NCI-H146 (cell line): Measurements from ENCODE around the gene FARS2.

Source experiments
- DNase-seq: peaks from one replicate; lab custom pipeline; 2025; lab: John Stamatoyannopoulos, UW

Gene FARS2

GRCh38 chr6:5731435-5731834 lies 470.1 kb downstream of the FARS2 start:
- DNase-seq, result no peak

- DNase-seq, result no peak
These were observed 471.2 kb downstream of the FARS2 start for GRCh38 chr6:5732496-5732895.

GRCh38 chr6:5736016-5736738 lies 474.9 kb downstream of the FARS2 start:
- DNase-seq, result no peak

DNA sequence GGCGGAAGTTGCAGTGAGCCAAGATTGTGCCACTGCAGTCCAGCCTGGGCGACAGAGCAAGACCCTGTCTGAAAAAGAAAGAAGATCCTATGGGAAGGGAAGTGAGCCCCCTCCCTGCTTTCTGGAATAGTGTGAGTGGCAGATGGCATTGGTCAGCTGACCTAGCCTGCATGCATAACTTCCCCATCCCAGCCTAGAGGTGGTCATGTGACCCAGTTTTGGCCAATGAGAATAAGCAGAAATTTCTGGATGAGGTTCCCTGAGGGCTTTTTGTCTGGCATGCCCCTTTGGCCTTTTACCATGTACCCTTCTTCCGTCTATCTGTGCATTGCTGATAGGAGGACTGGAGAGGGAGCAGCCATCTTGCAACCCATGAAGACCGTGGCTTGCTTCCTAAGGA lies 476.1 kb downstream of the FARS2 start:
- no peak for DNase-seq

DNA sequence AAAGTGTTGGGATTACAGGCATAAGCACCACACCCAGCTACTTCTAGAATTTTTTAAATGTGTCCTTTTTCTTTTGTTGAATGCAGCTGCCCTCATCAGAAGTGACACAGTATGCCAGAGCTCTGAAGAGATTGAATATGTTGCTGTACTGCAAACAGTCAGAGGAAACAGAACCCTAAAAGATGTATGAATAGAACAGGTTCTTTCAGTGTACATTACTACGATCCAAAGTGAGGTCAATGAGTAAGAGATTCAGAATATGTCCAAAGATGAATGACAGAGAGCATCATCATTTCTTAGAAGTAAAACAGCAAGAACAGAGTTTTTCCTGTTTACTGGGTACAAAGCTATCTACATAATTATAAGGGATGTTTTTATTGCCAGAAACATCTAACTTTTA lies 476.9 kb downstream of the FARS2 start:
- DNase-seq, result no peak

DNA sequence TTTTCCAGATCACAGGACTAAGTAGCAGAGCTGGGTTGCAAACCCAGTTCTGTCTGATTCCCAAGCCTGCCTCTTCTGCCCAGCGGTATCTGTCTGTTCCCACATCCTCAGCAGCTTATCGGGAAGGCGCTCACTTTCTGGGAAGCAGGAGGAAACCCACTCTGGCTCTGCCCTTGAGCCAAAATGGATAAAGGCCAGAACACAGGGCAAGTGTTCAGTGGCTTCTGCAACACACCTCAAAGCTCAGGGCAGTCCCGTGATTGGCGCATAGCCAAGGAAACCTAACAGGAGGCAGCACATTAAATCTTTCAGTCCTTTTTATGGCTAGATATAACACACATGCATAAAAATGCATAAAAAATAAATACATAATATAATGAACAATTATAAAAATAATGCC lies 483.2 kb downstream of the FARS2 start:
- no peak for DNase-seq

DNA sequence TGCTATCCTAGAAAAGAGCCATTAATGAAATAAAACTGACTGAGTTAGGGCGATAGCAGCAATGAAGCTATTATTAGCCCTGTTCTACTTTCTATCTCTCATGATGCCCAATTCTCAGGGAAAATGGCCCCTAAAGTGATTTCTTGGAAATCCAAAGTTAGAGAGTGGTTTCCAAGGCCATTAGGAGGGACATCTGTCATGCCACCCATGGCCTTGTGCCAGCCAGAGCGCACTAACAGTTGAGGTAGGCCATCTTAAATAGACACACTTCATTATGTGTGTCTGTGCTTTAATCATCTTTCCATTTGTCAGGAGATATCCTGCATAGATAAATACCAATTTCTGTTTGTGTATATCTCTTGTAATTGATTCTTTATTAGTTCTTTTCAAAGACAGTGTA lies 483.8 kb downstream of the FARS2 start:
- DNase-seq, result peak; percentile 33

DNA sequence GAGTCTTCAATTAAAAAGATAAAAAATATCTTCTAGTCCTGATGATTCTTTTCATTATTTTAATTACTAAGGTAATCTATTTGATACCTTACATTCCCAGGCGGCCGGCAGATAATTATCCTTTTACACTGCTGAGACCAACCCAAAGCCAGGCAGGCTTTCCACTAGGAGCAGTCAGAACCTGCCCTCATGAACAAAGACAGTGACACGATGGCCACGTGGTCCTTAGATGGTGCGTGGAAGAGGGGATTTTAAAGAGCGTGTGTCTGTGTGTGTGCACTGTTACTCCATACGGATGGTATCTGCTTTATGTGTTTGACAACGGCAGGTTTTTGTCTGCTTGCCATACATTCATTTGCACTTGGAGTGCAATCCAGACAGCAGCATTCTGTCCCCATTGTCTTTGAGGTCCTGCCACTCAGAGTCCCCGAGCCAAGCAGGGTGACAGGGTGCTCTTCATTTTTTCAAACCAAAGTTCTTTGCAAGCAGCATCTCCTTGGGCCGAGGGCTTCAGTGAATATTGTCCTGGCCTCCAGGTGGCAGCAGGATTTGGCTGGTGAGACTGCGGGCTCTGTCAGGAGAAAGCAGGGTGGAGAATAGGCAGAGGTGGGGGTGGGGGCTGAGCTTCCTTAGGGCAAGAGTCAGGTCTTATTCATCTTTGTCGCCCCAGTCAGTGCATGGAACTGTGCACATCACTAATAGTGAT lies 484.9 kb downstream of the FARS2 start:
- no peak for DNase-seq

DNA sequence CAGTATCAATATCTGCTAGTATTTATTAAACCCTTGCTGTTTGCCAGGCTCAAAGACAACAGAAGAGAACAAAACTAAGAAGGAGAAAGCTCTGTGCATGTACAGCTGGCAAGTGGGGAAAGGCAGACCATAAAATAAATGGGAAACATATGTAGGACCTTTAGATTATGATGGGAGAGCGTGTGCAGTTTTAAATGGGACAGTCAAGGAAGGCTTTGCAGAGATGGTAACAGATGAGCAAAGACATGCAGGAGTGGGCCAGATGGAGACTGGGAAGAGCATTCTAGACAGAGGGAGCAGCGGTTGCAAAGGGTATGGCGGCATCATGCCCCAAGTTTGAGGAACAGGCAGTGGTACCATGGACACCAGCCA lies 485.4 kb downstream of the FARS2 start:
- DNase-seq, result no peak

GRCh38 chr6:5747379-5747778 lies 486.1 kb downstream of the FARS2 start:
- DNase-seq, result no peak

- no peak for DNase-seq
These were observed 487.8 kb downstream of the FARS2 start for GRCh38 chr6:5749016-5749650.

DNA sequence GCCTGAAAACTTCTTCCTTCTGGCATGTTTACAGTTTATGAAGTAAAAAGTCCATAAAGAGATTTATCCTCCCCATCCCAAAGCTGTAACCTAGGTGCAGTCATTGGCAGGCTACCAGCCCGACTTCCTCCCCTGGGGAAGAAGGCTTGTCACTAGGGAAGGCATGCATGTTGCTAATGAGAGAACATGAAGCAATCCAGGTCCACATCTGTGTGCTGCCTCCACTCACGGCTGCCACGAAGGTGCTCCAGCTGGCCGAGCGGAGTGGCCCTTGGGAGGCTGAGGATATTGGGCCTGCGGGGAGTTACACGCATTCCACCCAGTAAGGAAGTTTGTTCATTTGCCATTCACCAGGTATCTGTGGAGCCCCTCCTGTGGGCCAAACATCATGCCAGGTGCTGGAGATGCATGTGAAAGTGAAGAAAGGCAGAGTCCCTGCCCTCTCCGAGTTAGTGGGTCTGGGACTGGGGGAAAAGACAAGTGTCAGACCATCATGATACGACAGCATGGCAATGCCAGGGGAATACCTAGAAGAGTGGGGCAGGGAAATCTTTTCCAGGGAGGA lies 488.4 kb downstream of the FARS2 start:
- no peak for DNase-seq

DNA sequence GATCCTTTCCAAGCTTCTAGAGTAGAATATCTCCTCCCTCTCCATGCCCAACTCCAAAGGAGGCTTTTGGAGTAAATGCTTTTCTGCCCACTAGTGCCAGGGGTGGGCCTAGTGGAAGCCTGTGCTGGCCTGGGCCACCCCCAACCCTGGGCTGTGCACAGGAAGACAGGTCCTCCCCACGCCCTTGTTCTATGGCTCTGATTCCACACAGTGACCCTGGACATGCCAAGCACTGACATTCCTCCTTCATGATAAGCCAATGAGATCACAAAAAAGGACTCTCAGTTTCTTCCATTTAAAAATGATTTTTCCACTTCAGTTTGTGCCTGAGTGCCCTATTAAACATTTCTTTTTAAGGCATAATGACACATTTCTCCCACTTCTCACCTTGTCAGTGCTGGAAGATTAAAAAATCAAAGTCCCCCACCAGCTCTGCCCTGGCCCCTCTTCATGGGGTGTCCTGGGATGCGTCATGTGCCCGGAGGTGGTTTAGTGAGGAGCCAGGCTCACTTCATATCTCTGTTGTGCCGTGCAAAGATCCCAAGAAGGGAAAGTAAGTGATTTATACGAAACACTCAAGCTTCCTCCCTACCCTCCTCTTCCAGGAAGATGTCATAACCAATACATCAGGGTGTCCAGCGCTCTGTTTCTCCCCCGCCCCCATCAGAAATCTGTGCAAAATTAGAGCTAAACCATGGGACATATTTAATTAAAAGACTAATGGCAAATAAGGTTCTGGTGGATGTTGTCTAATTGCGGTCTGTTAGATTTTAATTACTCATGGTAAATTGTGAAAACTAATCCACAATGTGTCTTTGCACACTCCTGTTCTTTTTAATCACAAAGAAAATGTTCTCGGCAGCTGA lies 490.4 kb downstream of the FARS2 start:
- no peak for DNase-seq

DNA sequence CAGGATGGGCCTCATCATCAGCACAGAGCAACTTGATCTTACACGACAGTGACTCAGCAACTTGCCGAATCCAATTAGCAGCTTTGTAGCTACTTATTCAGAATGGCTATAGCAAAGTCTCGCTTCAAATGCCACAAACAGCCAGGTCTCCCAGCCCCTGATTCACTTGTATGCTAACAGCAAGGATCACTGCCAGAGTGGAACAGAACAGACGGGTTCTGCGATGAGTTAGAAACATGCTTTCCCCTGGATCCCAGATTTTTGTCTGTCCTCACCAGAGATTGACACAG lies 491.0 kb downstream of the FARS2 start:
- peak; percentile 22 for DNase-seq

- no peak for DNase-seq
These were observed 491.9 kb downstream of the FARS2 start for GRCh38 chr6:5753209-5753608.

GRCh38 chr6:5754904-5755303 lies 493.6 kb downstream of the FARS2 start:
- no peak for DNase-seq

GRCh38 chr6:5759571-5759970 lies 498.3 kb downstream of the FARS2 start:
- no peak for DNase-seq

DNA sequence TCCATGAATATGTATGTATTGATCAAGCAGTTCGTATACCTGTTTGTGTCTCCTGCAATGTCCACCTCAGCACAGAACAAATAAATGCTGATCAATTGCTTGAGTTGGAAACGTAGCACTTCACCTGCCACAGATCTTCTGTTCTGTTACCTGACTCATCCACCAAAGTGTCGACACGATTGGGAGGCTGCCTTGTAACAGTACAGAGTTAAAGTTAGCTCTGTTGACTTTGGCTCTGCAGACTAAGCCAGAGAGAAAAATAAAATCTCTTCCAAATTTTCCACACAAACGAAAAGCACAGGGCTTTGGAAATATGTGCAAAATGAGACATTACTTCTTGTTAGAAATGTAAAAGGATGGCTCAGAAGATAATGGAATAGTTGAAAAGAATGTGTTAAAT lies 500.1 kb downstream of the FARS2 start:
- DNase-seq, result no peak

DNA sequence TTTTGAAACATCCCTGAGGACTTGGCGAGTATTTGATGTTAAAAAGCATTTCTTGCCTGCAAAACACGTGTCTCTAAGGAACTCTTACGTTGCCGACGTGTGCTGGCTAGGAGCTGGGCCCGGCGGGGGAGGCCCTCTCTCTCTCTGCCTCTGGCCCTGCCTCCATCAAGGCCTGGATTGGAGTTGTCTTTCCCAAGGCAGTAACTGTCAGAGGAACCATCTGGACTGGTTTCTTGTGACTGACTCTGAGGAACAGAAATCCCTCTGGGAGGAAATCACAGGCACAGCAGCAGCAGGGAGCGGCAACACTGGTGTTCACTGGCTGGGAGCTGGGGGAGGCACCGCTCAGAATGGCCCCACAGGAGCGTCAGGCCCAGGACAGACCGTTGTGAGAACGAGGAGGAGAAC lies 501.3 kb downstream of the FARS2 start:
- DNase-seq, result no peak

GRCh38 chr6:5763407-5763806 lies 502.1 kb downstream of the FARS2 start:
- DNase-seq, result no peak

DNA sequence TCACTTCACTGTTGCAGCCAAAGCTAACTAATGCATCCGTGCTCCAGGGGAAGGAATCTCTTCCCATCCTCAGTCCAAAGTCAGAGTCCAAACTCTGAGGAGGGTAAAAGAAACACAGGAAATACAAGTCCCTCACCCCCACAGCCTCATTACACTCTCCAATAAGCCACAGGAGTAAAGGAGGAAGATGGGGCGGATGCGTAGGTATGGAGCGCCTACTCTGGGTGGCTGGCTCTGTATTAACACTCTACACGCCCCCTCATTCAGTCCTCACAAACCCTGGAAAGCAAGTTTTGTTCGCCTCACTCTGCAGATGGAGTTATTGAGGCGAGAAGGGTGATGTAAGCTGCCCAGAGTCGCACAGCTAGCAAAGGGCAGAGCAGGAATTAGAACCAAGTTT lies 502.6 kb downstream of the FARS2 start:
- no peak for DNase-seq

GRCh38 chr6:5764401-5764955 lies 503.2 kb downstream of the FARS2 start:
- no peak for DNase-seq
